Measurements from ENCODE around the gene CCDC91. TPM values are rescaled to one million over a fixed set of nuclear protein-coding genes. Genes with fewer than 3 reads are reported as not detected.

CCDC91 gene
- total and polyA plus RNA-seq, 9 of the 15 experiments (the other 6 are each of a cell fraction or from before 2014, with no cell fraction given): 10.1 to 31.1 (median 26.3) TPM

DNA sequence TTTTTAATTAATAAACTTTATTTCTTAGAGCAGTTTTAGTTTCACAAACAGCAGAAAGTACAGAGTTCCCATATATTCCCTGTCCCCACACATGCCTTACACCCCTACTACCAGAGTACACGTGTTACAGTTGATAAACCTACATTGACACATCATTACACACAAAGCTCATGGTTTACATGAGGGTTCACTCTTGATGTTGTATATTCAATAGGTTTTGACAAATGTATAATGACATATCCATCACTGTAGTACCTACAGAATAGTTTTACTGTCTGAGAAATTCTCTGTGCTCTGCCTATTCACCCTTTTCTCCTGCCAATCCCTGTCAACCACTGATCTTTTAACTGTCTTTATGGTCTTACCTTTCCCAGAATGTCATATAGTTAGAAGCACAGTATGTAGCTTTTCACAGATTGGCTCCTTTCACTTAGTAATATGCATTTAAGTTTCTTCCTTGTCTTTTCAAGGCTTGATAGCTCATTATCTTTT is 15.1 kb upstream of the CCDC91 start (continued):
- no peak for TF ChIP-seq HDAC3 (IDR thresholded peaks at IDR 0.05; ENCODE audit: borderline replicate concordance, partially characterized antibody)
- TF ChIP-seq TBL1XR1 (IDR thresholded peaks at IDR 0.05; ENCODE audit: low read length in 2 of 2): no peak
- no peak for TF ChIP-seq CREB3L1 (IDR thresholded peaks at IDR 0.05; ENCODE audit: borderline replicate concordance, low read depth)
- no peak for TF ChIP-seq RBM22 (IDR thresholded peaks at IDR 0.05; ENCODE audit: low read depth, low read length, poor library complexity, severe bottlenecking)
- TF ChIP-seq ZNF511 (CRISPR knock-in tag; IDR thresholded peaks at IDR 0.05): no peak
- TF ChIP-seq AFF4 (CRISPR knock-in tag; IDR thresholded peaks at IDR 0.05): no peak
